Vagina (tissue), 2 donors: Measurements from ENCODE around the gene SH2D7.

Experiments used
- POLR2A ChIP-seq, 2 donors: fragments of 450-650 bp; IDR thresholded peaks; one replicate each; pipeline ENCODE4 v1.6.1; 2017; ENCODE audit warnings: antibody characterized with exemption in 2 of 2, mild to moderate bottlenecking in 2 of 2, moderate library complexity in 2 of 2
- TF ChIP-seq, protein P1 (sequence below), 3 experiments: fragments of 450-650 bp in 2 of 3; fragments of 200-600 bp in 1 of 3; sonication (generic) in 1 of 3; IDR thresholded peaks; one replicate each; pipeline ENCODE4 v1.5.1; 2017 to 2019; ENCODE audit warnings: antibody characterized with exemption in 3 of 3, mild to moderate bottlenecking in 2 of 3, moderate library complexity in 2 of 3

DNA sequence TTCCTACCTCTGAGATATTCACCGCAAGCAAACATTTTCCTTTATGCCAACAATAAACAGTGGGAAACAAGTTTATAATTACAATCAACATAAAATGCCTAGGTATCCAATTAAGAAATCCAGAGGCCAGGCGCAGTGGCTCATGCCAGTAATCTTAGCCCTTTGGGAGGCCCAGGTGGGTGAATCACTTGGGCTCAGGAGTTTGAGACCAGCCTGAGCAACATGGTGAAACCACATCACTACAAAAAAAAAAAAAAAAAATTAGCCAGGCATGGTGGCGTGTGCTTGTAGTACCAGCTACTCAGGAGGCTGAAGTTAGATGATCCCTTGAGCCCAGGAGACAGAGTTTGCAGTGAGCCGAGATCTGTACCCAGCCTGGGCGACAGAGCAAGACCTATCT lies 32.1 kb upstream of the SH2D7 start:
- TF ChIP-seq, protein P1, sequence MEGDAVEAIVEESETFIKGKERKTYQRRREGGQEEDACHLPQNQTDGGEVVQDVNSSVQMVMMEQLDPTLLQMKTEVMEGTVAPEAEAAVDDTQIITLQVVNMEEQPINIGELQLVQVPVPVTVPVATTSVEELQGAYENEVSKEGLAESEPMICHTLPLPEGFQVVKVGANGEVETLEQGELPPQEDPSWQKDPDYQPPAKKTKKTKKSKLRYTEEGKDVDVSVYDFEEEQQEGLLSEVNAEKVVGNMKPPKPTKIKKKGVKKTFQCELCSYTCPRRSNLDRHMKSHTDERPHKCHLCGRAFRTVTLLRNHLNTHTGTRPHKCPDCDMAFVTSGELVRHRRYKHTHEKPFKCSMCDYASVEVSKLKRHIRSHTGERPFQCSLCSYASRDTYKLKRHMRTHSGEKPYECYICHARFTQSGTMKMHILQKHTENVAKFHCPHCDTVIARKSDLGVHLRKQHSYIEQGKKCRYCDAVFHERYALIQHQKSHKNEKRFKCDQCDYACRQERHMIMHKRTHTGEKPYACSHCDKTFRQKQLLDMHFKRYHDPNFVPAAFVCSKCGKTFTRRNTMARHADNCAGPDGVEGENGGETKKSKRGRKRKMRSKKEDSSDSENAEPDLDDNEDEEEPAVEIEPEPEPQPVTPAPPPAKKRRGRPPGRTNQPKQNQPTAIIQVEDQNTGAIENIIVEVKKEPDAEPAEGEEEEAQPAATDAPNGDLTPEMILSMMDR (IDR thresholded peaks at IDR 0.05), result no peak
- TF ChIP-seq POLR2A (IDR thresholded peaks at IDR 0.05), result no peak
